OCI-LY1 (cell line): ENCODE data around the gene RASL10A.

ENCODE experiments used
- EZH2 ChIP-seq: fragments of 200-600 bp; sonication (generic), shearing (Covaris generic); IDR thresholded peaks from 2 replicates; pipeline ENCODE4 v1.8.0; 2017; ENCODE audit warnings: borderline replicate concordance, mixed run types, mild to moderate bottlenecking, antibody characterized with exemption, low read length, moderate library complexity, mixed read lengths
- TF ChIP-seq, protein P1 (sequence below): fragments of 200-600 bp; sonication (generic), shearing (Covaris generic); IDR thresholded peaks from 2 replicates; pipeline ENCODE4 v1.5.1; 2017; ENCODE audit warnings: mild to moderate bottlenecking, antibody characterized with exemption, low read length, moderate library complexity, mixed read lengths

DNA sequence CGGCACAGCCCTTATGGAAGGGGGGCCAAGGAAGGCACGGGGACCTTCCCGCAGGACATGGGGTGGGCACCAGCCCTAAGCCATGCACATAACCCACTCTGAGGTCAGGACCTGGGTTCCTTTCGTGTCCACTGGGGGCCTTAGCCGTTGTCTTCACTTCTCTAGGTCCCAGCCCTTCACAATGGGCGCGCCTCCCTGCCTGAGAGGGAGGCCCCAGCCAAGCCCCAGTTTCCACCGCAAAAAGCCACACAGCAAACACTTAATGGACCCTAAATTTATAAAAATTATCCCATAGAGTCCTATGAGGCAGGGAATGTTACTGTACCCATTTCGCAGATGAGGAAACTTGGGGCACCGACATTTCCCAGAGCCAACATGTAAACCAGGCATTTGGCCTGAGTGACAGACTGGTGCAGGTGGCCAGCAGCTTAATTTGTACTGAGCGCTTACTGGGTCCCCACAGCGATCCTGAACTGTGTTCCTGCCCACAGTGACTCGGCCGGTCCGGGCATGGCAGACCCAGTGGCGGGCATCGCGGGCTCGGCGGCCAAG is 7.8 kb downstream of the RASL10A start:
- TF ChIP-seq, protein P1, sequence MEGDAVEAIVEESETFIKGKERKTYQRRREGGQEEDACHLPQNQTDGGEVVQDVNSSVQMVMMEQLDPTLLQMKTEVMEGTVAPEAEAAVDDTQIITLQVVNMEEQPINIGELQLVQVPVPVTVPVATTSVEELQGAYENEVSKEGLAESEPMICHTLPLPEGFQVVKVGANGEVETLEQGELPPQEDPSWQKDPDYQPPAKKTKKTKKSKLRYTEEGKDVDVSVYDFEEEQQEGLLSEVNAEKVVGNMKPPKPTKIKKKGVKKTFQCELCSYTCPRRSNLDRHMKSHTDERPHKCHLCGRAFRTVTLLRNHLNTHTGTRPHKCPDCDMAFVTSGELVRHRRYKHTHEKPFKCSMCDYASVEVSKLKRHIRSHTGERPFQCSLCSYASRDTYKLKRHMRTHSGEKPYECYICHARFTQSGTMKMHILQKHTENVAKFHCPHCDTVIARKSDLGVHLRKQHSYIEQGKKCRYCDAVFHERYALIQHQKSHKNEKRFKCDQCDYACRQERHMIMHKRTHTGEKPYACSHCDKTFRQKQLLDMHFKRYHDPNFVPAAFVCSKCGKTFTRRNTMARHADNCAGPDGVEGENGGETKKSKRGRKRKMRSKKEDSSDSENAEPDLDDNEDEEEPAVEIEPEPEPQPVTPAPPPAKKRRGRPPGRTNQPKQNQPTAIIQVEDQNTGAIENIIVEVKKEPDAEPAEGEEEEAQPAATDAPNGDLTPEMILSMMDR, result no peak
- no peak for TF ChIP-seq EZH2
